Stomach (tissue), 4 donors: ENCODE measurements around the gene PALD1.

Experiments used
- EP300 ChIP-seq: sonication (generic); formaldehyde crosslinking; IDR thresholded peaks from one replicate; pipeline ENCODE4 v1.6.1; 2017; ENCODE audit warnings: antibody characterized with exemption
- TF ChIP-seq, protein P1 (sequence below), 7 experiments: fragments of 450-650 bp in 4 of 7; fragments of 200-600 bp in 3 of 7; sonication (generic) in 3 of 7; IDR thresholded peaks; one replicate each; pipeline ENCODE4 v1.5.1; 2016 to 2019; ENCODE audit warnings: antibody characterized with exemption in 7 of 7, control low read depth in 2 of 7, mild to moderate bottlenecking in 1 of 7

DNA sequence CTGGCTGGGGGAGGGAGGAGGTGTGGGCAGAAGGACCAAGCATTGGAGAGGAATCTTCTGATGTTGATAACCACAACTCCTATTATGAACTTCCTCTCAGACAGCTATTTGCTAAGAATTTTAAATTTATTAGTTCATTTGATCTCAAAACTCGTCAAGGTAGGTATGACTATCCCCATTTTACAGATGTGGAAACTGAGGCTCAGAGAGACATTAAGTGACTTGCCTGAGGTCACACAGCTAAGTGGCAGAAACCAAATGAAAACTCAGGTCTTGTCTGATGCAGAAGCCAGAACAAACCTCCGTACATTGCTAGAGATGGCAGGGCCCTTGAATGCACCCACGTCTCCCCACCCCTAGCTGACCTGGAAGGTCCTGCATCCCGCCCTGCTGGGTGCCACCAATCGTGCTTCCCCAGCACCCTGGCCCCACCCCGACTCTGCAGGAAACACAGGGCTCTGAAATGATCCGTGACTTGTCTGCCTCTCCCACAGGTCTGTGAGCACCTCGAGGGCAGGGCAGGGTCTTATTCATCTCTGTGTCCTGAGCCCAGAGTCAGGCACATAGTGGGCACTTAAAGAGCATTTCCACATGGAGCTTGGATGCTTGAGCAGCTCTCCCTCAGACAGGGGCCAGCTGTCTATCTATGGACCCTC, 5.6 kb upstream of the PALD1 start:
- TF ChIP-seq, protein P1, sequence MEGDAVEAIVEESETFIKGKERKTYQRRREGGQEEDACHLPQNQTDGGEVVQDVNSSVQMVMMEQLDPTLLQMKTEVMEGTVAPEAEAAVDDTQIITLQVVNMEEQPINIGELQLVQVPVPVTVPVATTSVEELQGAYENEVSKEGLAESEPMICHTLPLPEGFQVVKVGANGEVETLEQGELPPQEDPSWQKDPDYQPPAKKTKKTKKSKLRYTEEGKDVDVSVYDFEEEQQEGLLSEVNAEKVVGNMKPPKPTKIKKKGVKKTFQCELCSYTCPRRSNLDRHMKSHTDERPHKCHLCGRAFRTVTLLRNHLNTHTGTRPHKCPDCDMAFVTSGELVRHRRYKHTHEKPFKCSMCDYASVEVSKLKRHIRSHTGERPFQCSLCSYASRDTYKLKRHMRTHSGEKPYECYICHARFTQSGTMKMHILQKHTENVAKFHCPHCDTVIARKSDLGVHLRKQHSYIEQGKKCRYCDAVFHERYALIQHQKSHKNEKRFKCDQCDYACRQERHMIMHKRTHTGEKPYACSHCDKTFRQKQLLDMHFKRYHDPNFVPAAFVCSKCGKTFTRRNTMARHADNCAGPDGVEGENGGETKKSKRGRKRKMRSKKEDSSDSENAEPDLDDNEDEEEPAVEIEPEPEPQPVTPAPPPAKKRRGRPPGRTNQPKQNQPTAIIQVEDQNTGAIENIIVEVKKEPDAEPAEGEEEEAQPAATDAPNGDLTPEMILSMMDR (IDR thresholded peaks at IDR 0.05): no peak
- no peak for TF ChIP-seq EP300
